ENCODE data around the gene SYCP3.
A peak's percentile ranks its signal among the peaks of the same experiment; 100 is the strongest.

SYCP3 gene

GRCh38 chr12:101773650-101774162 is 34.4 kb upstream of the SYCP3 start:
- DNase-seq (ENCODE audit: low read depth), result peak; percentile 74
- TF ChIP-seq CTCF (conservative IDR thresholded peaks at IDR 0.05; ENCODE audit: control insufficient read depth, insufficient read depth, low read depth, low read length), result peak; percentile 93
- no peak overlapping the region for H3K4me3 ChIP-seq (ENCODE audit: control insufficient read depth, low read depth, low read length)

GRCh38 chr12:101772012-101772775 is 32.9 kb upstream of the SYCP3 start:
- no peak overlapping the region for H3K4me3 ChIP-seq (ENCODE audit: control insufficient read depth, low read depth, low read length)
- no peak for TF ChIP-seq CTCF (conservative IDR thresholded peaks at IDR 0.05; ENCODE audit: control insufficient read depth, insufficient read depth, low read depth, low read length)
- DNase-seq (ENCODE audit: low read depth), result no peak

GRCh38 chr12:101769865-101770264 is 30.6 kb upstream of the SYCP3 start:
- TF ChIP-seq CTCF (conservative IDR thresholded peaks at IDR 0.05; ENCODE audit: control insufficient read depth, insufficient read depth, low read depth, low read length), result no peak
- no peak overlapping the region for H3K4me3 ChIP-seq (ENCODE audit: control insufficient read depth, low read depth, low read length)
- DNase-seq (ENCODE audit: low read depth), result no peak

- H3K4me3 ChIP-seq (ENCODE audit: control insufficient read depth, low read depth, low read length), result no peak overlapping the region
- DNase-seq (ENCODE audit: low read depth), result no peak
- TF ChIP-seq CTCF (conservative IDR thresholded peaks at IDR 0.05; ENCODE audit: control insufficient read depth, insufficient read depth, low read depth, low read length), result no peak
These were observed 29.5 kb upstream of the SYCP3 start for GRCh38 chr12:101768781-101769180.

GRCh38 chr12:101767537-101767936 is 28.3 kb upstream of the SYCP3 start:
- DNase-seq (ENCODE audit: low read depth), result no peak
- TF ChIP-seq CTCF (conservative IDR thresholded peaks at IDR 0.05; ENCODE audit: control insufficient read depth, insufficient read depth, low read depth, low read length), result no peak
- H3K4me3 ChIP-seq (ENCODE audit: control insufficient read depth, low read depth, low read length), result no peak overlapping the region

- peak; percentile 9 for DNase-seq (ENCODE audit: low read depth)
- H3K4me3 ChIP-seq (ENCODE audit: control insufficient read depth, low read depth, low read length), result no peak overlapping the region
- TF ChIP-seq CTCF (conservative IDR thresholded peaks at IDR 0.05; ENCODE audit: control insufficient read depth, insufficient read depth, low read depth, low read length), result no peak
These were observed 25.0 kb upstream of the SYCP3 start for GRCh38 chr12:101764051-101764792.

All from fibroblast of mammary gland (primary cell).